Esophagus mucosa (tissue), 1 donor: ENCODE data around the gene FABP1. TPM values are rescaled to one million over a fixed set of nuclear protein-coding genes. Genes with fewer than 3 reads are reported as not detected.

Experiments
- ATAC-seq: fragments of 200-7000 bp; cut with Tn5 transposase; one replicate; pipeline ENCODE4 v1.9.1; 2020
- total RNA-seq: library from RNA; stranded (reverse); gene quantifications from one replicate; pipeline ENCODE4 v1.2.4, GENCODE V29; 2023
- donor health status: DM: yes; HTN: yes; CAD: no.

Gene FABP1
- total RNA-seq, 1 donor from 2014 or later: not detected

DNA sequence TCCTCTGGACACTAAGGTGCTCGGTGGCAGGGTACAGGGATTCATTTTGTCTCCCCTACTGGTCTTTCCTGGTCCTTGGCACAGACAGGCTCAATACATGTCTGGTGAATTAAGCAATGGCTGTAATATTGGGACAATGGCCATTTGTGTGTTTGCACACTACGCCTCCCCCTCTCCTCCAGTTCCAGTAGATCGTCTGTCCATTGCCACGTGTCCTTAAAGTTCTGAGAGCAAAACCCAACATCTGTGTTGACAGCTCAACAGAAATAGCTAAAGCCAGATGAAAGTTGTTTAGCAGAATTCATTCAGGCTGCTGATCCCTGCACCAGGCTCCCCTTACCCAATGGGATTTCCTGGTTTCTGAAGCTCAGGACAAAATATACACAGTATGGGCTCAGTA, 9.0 kb upstream of the FABP1 start:
- ATAC-seq: no peak

DNA sequence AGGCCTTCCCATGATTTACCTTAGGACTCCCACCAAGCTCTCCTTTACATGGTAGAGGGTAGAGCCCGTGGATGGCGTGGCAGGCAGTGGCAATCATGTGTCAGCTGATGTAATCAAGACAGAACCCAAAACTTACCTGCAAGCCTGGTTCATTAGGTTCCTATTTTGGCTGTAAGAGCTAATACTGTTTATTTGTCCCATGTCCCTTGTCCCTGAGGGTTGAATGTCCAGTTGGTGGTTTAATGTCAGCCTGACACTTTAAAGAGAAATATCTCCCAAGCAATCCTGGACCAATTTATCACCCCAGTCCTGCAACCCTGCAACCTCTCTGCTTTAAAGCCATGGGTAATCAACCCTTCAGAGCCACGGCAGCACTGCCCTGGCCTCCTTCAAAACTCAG, 6.0 kb upstream of the FABP1 start:
- ATAC-seq: no peak

DNA sequence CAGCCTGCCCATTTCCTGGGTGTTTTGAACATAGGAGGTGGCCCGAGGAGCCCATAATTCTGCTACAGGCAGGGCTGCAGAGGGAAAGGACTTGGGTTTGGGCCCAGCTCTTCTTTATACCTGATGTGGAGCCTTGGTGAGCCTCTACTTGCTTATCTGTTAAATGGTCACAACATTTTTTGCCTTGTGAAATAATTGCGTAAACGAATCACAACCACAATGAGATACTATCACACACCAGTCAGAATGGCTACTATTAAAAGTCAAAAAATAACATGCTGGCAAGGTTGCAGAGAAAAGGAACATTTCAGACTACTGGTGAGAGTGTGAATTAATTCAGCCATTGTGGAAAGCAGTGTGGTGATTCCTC, 4.1 kb upstream of the FABP1 start:
- no peak for ATAC-seq

DNA sequence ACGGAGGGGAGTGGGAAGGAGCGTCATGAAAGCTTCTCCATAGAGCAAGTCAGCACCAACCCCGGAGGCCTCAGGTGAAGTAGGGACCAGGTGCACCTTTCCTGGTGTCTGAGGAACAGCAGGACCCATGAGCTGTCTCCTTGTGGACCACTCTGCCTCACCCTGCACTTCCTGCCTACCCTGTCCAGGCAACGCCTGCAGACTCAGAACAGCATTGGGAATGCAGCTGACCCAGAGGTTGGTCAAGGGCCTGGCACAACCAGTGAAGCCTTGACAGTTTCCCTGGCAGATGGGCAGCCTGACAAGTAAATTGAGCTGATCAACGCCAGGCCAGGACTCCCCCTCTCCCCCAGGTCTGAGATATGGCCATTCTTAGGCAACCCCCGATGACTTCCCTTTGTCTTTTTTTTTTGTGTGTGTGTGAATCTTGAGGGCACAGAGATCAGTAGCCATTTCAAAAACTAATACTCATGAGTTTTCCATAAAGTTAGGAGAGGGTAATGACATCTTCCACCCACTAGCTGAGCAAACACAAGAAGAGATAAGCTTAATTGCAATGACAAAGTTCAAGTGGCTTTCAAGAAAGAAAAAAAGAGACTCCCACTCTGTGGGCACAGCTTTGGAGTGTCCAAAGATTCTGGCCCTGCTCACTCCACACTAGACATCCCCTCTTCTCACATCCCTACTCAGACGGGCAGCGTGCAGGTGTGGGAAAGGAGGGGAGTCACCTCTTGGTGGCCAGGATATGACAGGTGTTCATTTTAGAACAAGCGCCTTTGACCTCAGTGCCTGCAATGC, 3.5 kb upstream of the FABP1 start:
- ATAC-seq: no peak

DNA sequence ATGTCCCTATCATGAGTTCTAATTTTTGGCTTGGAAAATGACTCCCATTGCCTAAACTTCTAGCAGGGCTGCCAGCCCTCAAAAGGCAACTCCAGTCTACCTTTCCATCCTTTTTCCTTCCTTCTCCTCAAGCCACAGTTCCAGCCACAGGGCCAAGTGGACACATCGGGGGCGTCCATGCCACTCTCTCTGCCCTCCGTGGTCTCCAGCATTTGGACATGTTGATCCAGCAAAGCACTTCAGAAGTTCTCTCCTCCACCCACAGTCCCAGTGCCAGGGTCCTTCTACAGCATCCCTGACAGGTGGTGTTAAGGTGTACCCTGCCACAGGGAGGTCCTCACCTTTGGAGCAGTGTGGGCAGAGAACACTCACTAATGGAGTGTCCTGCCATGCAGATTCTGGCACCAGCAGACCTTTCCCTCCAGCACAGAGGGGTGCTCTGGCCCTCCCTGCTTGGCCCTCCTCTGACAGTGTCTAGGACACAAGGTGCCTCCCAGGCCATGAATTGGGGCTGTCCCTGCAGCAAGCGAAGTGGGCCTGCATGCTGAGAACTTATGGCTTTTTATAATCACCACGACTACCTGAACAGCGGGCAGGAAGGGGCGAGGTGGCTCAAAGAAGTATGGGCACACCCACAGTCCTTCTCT, 1.6 kb upstream of the FABP1 start:
- ATAC-seq: no peak

DNA sequence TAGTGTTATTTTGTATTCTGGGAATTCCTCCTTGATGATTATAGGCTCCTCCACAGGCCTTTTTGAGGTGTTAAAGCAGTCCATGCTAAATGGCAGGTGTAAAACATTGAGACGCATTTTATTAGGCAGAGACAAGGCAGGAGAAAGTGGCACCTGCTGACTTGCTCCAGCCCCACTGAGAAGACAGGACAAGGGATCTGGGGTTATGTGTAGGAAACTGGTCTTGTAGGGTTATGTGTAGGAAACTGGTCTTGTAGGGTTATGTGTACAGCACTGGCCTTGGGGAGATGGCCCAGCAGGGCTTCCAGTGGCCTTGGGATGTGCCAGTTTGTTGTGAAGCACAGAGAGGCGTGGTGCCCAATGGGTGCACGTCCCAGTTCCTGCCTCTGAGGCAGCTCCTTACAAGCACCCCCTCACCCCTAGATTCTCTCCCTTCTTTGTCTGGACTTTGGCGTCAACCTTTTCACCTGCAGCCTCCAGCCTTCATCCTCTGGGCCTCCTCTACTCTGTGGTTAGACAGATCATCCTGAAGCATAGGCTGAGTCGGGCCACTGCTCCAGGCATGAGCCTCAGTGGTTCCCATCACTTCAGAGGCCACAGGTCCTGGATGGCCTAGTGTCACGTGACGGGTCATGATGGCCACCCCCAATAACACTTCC, 921 bp upstream of the FABP1 start:
- ATAC-seq: no peak

DNA sequence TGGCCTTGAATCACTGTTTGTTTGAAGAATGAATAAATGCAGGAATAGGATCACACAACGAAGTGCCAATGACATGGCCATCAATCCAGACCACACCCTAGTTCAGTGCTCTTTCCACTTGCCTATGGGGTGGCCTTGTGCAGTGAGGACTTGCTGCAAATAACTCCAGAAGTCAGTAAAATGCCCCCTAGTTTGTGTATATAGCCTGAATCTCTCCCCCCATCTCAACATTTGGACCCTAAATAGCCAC, 299 bp downstream of the FABP1 start:
- ATAC-seq: no peak

DNA sequence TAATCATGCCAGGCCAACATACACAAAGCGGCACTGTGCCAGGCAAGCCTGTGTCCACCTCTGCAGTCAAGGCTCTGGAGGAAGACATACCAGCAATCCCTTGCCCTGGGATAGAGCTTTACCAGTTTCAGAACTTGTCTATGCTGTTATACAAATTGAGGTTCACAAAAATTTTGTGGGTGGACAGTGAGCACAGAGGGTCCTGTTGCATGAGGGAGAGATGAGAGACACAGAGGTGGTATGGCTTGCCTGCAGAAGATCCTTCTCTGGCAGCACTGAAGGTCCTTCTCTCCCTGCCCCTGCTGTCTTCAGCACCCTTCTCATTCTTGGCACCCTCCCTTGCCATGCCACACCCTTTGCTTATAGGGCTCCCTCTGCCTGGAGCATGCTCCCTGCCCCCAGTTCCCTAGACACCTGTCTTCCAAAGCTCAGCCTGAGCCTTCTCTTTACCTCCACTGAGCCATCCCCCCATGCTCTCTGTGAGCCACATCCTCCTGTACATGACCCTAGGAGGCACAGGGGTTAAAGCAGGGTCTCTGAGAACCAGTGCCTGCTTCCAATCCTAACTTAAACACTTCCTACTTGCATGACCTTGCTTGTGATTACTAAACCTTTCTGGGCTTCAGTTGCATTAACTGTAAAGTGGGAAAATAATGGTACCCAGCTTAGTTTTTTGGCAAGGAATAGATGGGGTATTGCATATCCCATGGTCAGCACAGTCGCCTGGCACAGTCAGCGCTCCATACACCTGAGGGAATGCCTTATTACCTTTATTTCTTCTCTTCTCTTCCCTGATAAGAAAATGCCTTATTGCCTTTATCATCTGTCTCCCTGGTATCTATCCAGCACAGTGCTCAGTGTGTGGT, 857 bp downstream of the FABP1 start:
- no peak for ATAC-seq

DNA sequence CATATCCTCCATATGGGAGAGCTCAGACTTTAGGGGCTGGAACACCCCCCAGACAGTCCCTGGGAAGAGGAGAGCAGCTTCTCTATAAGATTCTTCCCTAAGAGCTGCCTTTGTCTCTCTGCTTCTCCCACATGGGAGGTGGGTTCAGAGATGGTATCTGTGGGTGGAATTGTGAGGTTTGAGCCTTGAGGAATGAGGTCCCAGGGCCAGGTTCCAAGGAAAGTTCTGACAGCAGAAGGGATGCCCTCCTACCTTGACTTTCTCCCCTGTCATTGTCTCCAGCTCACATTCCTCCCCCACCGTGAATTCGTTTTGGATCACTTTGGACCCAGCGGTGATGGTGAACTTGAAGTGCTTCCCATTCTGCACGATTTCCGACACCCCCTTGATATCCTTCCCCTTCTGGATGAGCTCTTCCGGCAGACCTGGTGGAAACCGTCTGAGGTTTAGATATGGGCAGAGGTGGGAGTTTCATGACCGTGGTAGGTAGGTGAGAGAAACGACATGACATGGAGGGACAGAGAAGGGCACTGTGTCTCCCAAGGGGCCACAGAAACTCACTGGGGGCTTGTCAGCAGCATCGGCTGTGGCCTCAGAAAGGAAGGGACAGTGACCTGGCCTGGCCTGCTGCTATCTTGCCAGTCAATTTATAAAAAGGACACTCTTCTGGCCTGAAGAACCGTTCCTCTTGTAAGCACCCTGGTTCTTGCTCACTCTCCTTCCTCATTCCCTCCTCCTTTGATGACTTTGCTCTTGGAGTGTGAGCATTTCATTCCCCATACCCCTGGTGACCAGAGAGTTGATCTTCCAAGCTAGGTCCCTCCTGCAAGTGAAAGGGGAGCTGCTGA, 1.7 kb downstream of the FABP1 start:
- no peak for ATAC-seq

DNA sequence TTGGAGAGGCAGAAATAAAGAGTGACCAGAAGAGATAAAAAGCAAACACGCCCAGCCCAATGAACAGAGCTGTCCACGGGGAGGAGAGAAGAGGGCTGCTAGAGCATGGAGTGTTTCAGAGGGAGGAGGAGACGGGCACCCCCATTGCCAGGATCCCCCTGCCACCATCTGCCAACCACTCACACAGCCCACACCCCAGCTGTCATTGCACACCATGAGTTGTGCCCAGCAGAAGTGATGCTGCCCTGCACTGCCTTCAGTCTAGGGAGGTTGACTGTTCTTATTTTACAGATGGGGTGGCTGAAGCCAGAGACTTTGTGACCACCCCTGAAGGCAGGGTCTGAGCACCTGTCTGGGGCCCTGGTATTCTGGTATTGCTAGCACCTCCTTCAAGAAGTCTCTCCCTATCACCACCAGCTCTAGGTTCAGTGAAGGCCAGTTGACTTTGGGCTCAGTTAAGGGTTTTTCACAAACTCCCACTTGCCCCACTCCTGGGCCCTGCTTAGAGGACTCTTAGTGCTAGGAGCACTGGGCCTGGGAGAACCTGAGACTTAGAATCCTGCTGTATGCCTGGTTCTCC, 2.4 kb downstream of the FABP1 start:
- no peak for ATAC-seq

DNA sequence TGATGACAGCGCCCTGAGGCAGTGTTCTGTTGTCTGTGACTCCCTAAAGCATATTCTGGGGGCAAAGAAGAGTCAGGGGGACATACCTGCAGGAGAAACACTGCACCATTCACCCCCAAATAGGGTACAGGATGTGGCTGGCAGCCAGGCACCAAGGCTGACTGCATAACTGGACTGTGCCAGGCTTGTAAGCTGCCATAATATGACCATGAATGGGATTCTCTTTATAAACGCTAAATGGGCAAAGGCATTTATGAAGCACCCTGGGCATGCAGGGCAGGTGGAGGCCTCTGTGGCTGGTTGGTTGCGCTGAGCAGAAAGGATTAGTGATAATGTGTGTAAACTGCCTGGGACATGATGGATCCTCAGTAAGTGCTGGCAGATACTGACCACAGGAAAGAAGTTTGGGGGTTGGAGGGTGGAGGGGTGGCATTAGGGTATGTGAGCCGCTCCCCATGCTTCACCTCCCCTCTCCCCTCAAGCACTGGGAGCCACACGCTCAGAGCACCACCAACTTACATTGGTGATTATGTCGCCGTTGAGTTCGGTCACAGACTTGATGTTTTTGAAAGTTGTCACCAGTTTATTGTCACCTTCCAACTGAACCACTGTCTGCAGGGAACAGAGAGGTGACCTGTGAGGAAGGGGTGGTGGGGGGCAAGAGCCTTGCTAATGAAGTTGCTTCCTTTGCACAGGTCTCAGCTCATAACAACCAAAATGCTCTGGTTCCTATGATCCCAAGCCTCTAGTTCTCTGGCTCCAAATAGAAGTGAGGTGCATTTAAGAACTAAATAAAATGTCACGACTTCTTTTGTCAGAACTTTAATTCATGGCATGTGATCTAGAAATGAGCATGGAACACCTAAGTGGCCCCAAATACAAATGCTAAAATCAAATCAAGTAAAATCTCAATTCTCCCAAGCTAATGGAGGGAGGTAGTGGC, 3.6 kb downstream of the FABP1 start:
- ATAC-seq: no peak

DNA sequence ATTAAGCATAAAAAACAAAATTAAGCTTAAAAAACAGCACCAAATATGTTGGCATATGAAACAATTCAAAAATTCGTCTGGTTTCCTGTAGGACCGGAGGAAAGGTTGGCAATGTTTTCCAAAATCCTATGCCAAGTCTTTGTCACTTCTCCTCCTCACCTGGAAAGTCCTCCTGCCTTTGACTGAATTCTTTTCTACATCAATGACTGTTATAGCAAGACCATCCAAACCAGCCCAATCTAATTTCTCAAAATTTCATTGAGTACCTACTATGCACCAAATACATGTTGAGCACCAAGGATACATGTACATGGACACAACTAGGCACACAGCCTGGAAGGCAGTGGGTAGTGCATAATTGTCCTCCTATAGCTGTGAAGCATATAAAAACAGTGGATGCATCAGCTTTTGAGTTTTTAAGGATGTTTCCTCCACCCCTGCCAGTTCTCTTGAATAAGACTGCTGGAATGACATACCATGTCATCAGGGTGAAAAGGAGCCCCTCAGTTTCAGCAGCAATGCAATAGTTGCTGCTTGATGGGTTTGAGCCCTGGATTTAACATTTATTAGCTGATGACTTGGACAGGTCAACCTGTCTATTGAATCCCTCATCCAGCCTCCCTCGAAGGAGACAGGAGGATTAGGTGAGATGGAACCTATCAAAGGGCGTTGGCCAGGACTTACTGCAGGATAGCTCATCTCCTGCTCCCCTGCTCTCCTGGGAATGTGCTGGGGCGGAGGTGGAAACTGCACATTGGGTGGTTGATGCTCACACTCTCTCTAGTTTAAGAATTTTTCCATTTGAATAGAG, 4.5 kb downstream of the FABP1 start:
- no peak for ATAC-seq

DNA sequence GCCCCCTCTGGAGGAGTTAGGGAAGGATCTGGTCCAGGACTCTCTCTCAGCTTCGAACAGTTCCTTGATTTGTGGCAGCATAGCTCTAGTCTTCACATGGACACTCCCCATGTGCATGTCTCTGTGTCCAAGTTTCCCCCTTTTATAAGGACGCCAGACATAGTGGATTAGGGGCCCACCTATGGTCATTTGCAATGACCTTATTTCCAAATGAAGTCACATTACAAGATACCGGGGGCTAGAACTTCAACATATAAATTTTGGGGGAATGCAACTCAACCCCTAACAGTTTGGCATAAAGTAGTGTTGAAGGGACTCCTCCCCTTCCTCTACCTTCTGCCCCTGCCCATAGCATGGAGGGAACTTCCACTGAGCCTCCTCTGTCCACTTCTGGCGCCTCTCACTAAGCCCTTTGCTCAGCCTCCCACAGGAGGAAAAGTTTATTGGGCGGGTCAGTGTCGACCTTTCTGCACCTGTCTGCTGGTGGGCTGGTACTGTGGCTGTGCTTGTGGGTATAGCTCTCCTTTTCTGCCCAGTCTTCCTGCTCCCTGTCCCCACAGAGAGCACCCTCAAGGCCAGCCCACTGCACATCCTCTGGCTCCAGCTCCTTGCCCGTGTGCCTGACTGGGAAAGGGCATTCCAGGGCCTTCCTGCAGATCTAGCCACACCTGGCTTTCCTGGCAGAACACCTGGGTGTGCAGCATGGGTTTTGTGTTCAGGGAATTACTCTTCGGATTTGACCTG, 5.5 kb downstream of the FABP1 start:
- no peak for ATAC-seq

DNA sequence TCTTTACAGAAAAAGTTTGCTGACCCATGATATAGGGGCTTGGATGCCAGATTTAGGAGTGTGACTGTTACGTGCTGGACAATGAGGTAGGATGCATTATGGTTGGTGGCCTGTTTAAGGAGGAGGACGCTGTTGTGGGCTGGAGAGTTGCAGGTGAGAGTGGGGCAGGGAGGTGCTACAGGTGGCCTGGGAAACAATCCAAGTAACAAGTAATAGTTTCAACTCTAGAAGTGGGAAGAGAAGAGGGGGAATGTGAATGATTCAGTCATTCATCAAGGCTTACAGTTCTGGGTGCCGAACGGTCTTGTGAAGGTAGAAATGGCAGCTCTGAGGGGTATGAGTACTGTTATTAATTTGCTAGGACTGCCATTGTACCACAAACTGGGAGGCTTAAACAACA, 6.2 kb downstream of the FABP1 start:
- no peak for ATAC-seq

DNA sequence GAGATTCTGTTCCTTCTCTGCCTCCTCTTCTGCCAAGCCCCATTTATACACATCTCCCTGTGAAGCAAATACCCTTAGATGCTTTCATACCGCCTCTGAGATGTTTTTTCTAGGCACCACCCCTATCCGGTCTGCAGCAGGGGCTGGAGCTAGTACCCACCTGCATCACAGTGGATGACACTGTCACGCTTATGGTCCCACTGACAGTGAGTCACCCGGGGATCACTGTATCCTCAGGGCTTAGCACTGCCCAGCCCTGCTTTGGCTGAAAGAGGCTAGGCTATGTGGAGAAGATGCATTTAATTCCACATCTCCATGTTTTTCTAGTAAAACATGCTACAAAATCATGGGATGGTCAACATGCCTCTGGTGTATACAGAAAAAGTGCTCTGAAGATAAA, 9.9 kb downstream of the FABP1 start:
- no peak for ATAC-seq

DNA sequence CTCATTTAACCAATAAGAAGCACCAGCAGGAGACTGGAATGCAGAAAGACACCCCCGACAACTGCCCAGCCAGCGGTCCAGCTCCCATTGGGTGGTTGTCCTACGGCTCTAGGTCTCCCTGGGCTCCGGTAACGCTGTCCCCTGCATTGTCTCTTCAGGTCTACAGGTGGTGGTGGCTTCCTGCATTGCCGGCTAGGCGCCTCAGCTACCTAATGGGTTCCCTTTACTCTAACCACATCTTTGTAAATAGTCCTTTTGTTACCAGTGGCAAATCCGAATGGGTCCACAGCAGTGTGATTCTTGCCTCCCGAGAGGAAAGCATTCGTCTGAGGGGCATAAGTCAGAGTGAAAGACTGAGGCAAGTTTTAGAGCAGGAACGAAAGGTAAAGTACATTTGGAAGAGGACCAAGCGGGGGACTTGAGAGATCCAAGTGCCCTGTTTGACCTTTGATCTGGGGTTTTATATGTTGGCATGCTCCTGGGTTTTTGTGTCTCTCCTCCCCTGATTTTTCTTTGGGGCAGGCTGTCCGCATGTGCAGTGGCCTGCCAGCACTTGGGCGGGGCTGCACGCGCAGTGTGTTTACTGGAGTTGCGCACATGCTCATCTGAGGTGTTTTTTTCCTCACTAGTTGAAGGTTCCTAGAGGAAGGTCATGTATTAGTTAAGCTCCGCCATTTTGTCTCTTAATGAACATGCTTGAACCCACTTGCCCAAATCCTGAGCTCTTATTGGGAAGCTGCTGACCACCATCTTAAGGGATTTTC, 11.0 kb downstream of the FABP1 start:
- no peak for ATAC-seq

DNA sequence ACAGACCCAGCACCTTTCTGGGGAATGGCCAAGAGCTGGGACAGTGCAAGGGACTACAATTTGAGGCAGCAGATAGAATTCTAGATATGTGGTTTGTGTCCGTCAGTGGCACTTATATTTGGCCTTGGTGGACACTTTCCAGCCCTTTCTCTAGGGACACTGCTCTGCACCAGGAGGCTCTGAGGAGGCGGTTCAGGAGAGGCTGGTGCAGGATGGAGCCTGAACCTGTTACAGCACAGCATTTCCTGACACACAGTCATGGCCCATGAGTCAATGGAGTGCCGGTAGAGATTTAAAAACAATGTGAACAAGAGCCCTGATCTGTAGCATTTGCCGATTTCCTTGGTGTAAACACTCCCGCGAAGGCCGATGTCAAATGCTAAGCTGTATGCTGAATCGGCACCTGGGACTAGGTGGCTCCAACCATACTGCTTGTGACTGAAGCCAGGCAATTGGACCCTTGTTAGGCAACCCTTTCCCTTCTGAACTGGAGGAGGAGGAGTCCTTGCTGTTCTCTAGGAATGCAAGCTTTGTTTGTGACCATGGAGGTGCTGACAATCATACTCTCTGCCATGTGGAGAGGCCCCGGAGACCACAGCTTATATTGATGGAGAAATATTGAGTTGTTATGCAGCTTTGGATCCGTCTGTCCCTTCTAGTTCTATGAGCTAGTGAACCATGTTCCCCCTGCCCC, 11.9 kb downstream of the FABP1 start:
- no peak for ATAC-seq

DNA sequence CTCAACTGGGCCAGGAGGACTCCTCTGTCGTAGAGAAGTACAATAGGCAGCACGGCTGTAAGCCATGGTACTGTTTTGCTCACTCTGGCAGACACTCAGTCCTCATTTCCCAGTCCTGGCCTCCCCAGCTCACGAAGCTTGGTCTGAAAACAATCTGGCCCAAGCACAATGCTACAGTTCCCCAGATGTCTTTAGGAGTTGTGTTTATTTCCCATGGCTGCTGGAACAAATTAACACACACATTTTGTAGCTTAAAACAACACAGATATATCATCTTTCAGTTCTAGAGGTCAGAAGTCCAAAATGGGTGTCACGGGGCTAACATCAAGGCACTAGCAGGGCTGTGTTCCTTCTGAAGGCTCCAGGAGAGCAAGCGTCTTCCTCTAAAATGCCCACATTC, 13.0 kb downstream of the FABP1 start:
- no peak for ATAC-seq
